Measurements from ENCODE around the gene MYDGF.

Gene MYDGF

DNA sequence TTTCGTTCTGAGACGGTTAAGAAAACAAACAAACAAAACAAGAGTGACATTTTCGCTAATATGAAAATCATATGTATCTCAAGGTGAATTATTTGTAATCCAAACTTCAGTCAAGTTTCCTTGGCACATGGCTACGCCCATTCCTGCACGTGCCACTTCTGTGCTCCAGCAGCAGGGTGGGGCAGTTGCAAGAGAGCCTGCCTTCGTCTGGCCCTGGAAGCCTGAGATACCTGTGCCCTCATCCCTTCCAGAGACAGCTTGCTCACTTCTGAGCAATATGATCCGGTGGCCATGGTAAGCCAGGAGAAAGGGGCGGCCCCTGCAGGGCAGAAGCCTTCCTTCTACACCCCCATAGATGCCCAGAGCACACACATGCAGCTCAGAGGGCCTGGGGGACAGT, 31.4 kb upstream of the MYDGF start:
- TF ChIP-seq, protein P1, sequence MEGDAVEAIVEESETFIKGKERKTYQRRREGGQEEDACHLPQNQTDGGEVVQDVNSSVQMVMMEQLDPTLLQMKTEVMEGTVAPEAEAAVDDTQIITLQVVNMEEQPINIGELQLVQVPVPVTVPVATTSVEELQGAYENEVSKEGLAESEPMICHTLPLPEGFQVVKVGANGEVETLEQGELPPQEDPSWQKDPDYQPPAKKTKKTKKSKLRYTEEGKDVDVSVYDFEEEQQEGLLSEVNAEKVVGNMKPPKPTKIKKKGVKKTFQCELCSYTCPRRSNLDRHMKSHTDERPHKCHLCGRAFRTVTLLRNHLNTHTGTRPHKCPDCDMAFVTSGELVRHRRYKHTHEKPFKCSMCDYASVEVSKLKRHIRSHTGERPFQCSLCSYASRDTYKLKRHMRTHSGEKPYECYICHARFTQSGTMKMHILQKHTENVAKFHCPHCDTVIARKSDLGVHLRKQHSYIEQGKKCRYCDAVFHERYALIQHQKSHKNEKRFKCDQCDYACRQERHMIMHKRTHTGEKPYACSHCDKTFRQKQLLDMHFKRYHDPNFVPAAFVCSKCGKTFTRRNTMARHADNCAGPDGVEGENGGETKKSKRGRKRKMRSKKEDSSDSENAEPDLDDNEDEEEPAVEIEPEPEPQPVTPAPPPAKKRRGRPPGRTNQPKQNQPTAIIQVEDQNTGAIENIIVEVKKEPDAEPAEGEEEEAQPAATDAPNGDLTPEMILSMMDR (IDR thresholded peaks at IDR 0.05; ENCODE audit: insufficient read depth, low read depth, low read length, missing control alignments) = no peak
- DNase-seq (ENCODE audit: low read depth) = no peak
- H3K4me3 ChIP-seq (ENCODE audit: low read depth, low read length) = no peak overlapping the region

DNA sequence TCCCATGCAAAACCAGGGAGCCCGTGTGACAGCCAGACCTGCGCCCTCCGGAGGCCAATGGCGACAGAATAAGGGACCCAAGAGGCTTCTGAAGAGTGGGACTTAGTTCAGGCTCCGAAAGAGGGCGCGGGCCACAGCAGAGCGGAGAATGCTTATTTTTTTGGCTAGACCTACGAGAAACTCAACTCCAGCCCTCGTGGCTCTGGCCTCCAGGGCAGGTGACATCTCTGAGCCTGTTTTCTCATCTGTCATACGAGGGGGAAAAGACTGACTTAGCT, 30.5 kb upstream of the MYDGF start:
- TF ChIP-seq, protein P1 (IDR thresholded peaks at IDR 0.05; ENCODE audit: insufficient read depth, low read depth, low read length, missing control alignments) = no peak
- H3K4me3 ChIP-seq (ENCODE audit: low read depth, low read length) = no peak overlapping the region
- no peak for DNase-seq (ENCODE audit: low read depth)

DNA sequence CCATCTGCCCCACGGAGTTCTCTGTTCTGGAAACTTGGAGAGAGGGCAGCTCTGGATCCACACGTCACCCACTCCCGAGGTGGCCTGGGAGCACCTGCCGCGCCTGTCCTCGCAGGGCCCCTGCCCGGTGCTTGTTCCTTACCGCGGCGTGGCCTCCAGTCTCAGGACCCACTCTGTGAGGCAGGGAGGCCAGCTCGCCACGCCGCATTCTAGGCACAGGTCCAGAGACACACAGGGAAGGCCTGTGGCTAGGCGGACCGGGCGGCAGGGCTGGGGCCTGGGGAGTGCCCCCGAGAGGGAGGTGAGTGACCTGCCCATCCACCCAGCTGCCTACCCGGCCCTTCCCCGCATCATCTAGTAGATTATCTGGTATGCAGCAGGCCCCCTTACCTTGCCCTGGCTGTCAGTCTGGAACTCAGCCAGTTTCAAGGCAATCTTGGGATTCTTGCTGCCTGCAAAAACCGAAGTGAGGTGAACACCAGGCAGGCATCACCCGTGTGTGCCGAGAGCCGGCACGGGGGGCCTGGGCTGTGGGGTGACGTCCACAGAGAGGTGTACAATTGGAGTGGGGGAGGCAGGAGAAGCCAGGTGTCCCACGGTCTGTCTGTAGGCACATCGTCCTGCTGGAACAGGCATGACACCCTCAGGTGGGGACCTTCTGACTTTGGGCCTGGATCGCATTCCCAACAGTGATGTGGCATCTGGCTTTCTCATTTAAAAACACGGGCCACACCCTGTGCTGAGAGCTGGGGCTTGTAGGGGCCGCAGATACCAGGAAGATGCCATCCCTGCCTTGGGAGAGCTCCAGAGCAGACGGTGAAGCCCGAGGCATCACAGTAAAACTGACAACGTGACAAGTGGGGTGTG, 29.9 kb upstream of the MYDGF start:
- H3K4me3 ChIP-seq (ENCODE audit: low read depth, low read length) = no peak overlapping the region
- TF ChIP-seq, protein P1 (IDR thresholded peaks at IDR 0.05; ENCODE audit: insufficient read depth, low read depth, low read length, missing control alignments) = no peak

DNA sequence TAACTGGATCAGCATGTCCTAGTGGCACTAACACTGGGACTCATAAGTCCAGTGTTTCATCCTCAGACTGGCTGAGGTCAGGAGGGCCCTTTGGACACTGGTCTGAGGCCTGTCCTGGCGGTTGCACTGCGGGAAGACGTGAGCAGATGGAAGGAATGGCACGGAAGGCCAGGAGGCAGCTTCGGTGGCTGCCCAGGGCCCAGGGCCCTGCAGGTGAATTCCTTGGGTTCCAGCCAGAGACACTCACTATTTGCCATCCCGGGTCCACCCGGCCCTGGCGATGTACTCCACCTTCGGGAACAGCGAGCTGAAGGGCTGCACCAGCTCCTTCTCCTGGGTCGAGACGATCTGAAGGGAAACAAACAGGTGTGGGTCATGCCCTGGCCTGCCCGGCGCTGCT, 27.2 kb upstream of the MYDGF start:
- DNase-seq (ENCODE audit: low read depth) = no peak
- H3K4me3 ChIP-seq (ENCODE audit: low read depth, low read length) = no peak overlapping the region
- TF ChIP-seq, protein P1 (IDR thresholded peaks at IDR 0.05; ENCODE audit: insufficient read depth, low read depth, low read length, missing control alignments) = no peak

More for the DNA sequence above, 29.9 kb upstream of the MYDGF start:
- no peak for DNase-seq (ENCODE audit: low read depth)

DNA sequence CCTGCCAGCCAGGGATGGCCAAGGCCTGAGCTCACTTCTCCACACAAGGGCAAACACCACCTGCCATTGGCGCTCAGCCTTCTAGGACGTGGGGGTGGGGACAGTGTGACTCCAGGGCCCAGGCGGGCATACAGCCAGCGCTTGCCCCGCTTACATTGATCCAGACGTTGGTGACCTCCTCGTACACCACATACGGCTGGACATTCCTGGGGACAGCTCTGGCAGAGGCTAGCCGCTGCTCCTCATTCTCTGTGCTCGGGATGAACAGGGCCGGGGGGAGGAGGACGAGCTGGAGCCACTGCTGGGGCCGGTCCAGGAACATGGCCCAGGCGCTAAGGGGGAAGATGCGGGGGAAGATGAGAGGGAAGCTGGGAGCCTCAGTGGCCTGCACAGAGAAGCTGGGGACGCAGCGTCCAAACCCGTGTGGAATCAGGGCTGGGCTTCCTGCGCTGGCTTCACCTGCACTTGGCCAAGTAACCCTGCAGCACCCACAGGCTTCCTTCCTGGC, 25.1 kb upstream of the MYDGF start:
- TF ChIP-seq, protein P1 (IDR thresholded peaks at IDR 0.05; ENCODE audit: insufficient read depth, low read depth, low read length, missing control alignments) = no peak
- DNase-seq (ENCODE audit: low read depth) = no peak
- no peak overlapping the region for H3K4me3 ChIP-seq (ENCODE audit: low read depth, low read length)

DNA sequence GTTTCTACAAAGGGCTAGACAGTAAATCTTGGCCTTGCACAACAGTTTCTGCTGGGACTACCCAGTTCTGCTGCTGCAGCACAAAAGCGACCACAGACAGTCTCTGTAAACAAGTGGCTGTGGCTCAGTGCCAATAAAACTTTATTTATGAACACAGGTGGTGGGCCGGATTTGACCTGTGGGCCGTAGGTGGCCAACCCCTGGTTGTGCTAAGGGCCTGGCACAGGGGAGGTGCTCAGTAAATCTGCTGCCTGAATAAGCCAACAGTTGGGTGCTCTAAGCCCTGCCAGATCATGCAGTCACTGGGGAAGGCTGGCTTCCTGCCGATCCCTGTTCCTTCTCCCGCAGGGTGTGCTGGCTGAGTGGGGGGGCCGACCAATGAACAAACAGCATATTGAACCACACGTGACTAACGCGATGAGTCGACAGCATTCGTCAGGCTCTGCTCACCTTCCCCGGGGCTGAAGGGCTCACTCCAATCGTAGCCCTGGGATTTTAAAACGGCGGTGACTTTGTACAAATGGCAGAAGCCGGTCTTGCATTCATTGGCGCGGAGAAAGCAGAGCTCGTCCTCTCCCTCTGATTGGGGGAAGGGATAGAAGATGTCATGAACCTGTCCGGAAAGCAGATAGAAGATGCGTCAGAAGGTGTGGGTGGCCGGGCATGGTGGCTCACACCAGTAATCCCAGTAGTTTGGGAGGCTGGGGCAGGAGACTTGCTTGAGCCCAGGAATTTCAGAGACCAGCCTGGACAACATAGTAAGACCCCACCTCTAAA, 24.3 kb upstream of the MYDGF start:
- H3K4me3 ChIP-seq (ENCODE audit: low read depth, low read length) = no peak overlapping the region
- TF ChIP-seq, protein P1 (IDR thresholded peaks at IDR 0.05; ENCODE audit: insufficient read depth, low read depth, low read length, missing control alignments) = no peak
- DNase-seq (ENCODE audit: low read depth) = no peak

Measured in GM12865 (cell line).